ENCODE data around the gene FAP. TPM values are rescaled to one million over a fixed set of nuclear protein-coding genes. Genes with fewer than 3 reads are reported as not detected.

FAP gene
- total and polyA plus RNA-seq, 7 experiments from 2014 or later = not detected

GRCh38 chr2:162184359-162184758 lies 58.9 kb downstream of the FAP start:
- intact Hi-C loops (cut with micrococcal nuclease) = no loop called here
- no peak overlapping the region for H3K4me3 Mint-ChIP-seq
- CTCF ChIA-PET = no interaction called here

DNA sequence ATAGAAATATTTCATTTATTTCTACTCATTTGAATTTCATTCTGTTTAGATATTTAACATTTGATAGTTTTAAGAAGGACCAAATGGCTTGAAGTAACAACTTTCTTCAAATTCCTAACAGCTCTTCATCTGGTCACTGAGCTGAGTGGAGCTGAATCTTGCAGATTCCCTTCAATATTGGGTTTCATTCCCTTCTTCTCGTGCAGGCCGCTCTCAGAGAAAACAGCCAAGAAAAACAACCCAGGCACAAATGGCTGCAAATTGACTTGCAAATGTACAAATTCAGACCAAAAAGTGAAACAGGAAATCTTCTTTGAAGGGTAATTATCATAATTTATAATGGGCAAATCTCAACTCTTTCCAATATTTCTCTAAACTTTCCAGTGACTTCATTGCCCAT lies 60.9 kb downstream of the FAP start:
- ATAC-seq = no peak
- H3K36me3 ChIP-seq (ENCODE audit: control insufficient read depth in 2 of 3, insufficient read depth in 3 of 3, low read length in 3 of 3) = no peaks in the 10 kb centered on the region
- Mint-ChIP-seq H3K27ac (no peak overlapping the region), H3K36me3 (no peaks in the 10 kb centered on the region), H3K4me3 (no peak overlapping the region), H3K27me3 (peaks cover 4 to 23% (median 18%) of the 10 kb centered on the region in 5 donors), H3K9me3 (no peaks in the 10 kb centered on the region), H3K4me1 (peaks cover 0 to 7% (median 0%) of the 10 kb centered on the region in 7 donors)
- DNase-seq = no peak
- intact Hi-C loops (cut with micrococcal nuclease) = no loop called here
- H3K27ac ChIP-seq (ENCODE audit: low read depth, low read length) = no peak overlapping the region
- H3K4me1 ChIP-seq (ENCODE audit: control insufficient read depth in 2 of 2, insufficient read depth in 2 of 2, low read length in 2 of 2) = no peaks in the 10 kb centered on the region
- H3K9me3 ChIP-seq (ENCODE audit: control insufficient read depth in 2 of 3, low read length in 3 of 3) = no peaks in the 10 kb centered on the region
- ChIA-PET CTCF (no interaction called here), POLR2A (no interaction called here)
- H3K4me3 ChIP-seq (ENCODE audit: low read length) = no peak overlapping the region
- H3K27me3 ChIP-seq (ENCODE audit: control insufficient read depth in 2 of 2, insufficient read depth in 2 of 2, low read length in 2 of 2) = no peaks in the 10 kb centered on the region

More at GRCh38 chr2:162184359-162184758, 58.9 kb downstream of the FAP start:
- Histone ChIP-seq H3K4me3 (ENCODE audit: low read length) (no peak overlapping the region), H3K4me1 (ENCODE audit: control insufficient read depth in 2 of 2, insufficient read depth in 2 of 2, low read length in 2 of 2) (no peaks in the 10 kb centered on the region), H3K27me3 (ENCODE audit: control insufficient read depth in 2 of 2, insufficient read depth in 2 of 2, low read length in 2 of 2) (no peaks in the 10 kb centered on the region), H3K36me3 (ENCODE audit: control insufficient read depth in 2 of 3, insufficient read depth in 3 of 3, low read length in 3 of 3) (no peaks in the 10 kb centered on the region), H3K9me3 (ENCODE audit: control insufficient read depth in 2 of 3, low read length in 3 of 3) (no peaks in the 10 kb centered on the region), H3K27ac (ENCODE audit: low read depth, low read length) (no peak overlapping the region)
- no peak overlapping the region for H3K27ac Mint-ChIP-seq
- H3K36me3 Mint-ChIP-seq = no peaks in the 10 kb centered on the region
- ATAC-seq = no peak
- peaks cover 4 to 24% (median 10%) of the 10 kb centered on the region in 5 donors for H3K27me3 Mint-ChIP-seq
- H3K4me1 Mint-ChIP-seq = peaks cover 0 to 7% (median 0%) of the 10 kb centered on the region in 7 donors
- no peak for DNase-seq
- H3K9me3 Mint-ChIP-seq = no peaks in the 10 kb centered on the region
- POLR2A ChIA-PET = no interaction called here

- Histone ChIP-seq H3K27me3 (ENCODE audit: control insufficient read depth in 2 of 2, insufficient read depth in 2 of 2, low read length in 2 of 2) (no peaks in the 10 kb centered on the region), H3K4me3 (ENCODE audit: low read length) (no peak overlapping the region), H3K4me1 (ENCODE audit: control insufficient read depth in 2 of 2, insufficient read depth in 2 of 2, low read length in 2 of 2) (no peaks in the 10 kb centered on the region), H3K27ac (ENCODE audit: low read depth, low read length) (no peak overlapping the region), H3K9me3 (ENCODE audit: control insufficient read depth in 2 of 3, low read length in 3 of 3) (no peaks in the 10 kb centered on the region), H3K36me3 (ENCODE audit: control insufficient read depth in 2 of 3, insufficient read depth in 3 of 3, low read length in 3 of 3) (no peaks in the 10 kb centered on the region)
- Mint-ChIP-seq H3K4me3 (no peak overlapping the region), H3K4me1 (no peaks in the 10 kb centered on the region), H3K36me3 (no peaks in the 10 kb centered on the region), H3K27me3 (peaks cover 11 to 41% (median 30%) of the 10 kb centered on the region in 5 donors), H3K9me3 (no peaks in the 10 kb centered on the region), H3K27ac (no peak overlapping the region)
- CTCF ChIA-PET = no interaction called here
- ATAC-seq = no peak
- POLR2A ChIA-PET = no interaction called here
- no peak for DNase-seq
- intact Hi-C loops (cut with micrococcal nuclease) = no loop called here
Observed at GRCh38 chr2:162177301-162177700, 65.9 kb downstream of the FAP start.

- H3K36me3 Mint-ChIP-seq = no peaks in the 10 kb centered on the region
- intact Hi-C loops (cut with micrococcal nuclease) = no loop called here
- H3K4me3 ChIP-seq (ENCODE audit: low read length) = no peak overlapping the region
Observed at GRCh38 chr2:162175714-162176113, 67.5 kb downstream of the FAP start.

DNA sequence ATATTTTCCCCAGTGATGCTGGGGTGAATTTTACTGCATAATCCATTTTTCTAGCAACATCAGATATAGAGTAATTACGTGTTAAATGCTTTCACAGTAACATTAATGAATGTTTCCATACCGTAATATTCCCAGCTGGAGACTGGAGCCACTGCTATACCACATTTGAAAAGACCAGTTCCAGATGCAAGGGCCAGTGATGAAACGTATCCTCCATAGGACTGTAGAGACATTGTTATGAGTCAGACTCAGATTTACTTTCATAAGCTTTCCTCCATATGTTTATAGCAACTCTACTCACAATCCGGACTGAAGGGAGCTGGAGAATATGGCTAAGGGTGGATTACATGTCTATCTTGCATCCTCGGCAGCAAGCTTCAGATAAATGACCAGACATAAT lies 68.5 kb downstream of the FAP start:
- intact Hi-C loops (cut with micrococcal nuclease) = no loop called here
- H3K36me3 ChIP-seq (ENCODE audit: control insufficient read depth in 2 of 3, insufficient read depth in 3 of 3, low read length in 3 of 3) = no peaks in the 10 kb centered on the region
- H3K27ac Mint-ChIP-seq = no peak overlapping the region
- no peaks in the 10 kb centered on the region for H3K9me3 Mint-ChIP-seq
- no peaks in the 10 kb centered on the region for H3K27me3 ChIP-seq (ENCODE audit: control insufficient read depth in 2 of 2, insufficient read depth in 2 of 2, low read length in 2 of 2)
- no peak overlapping the region for H3K27ac ChIP-seq (ENCODE audit: low read depth, low read length)
- DNase-seq (no peak), ATAC-seq (no peak)
- H3K4me1 Mint-ChIP-seq = peaks cover 0 to 7% (median 0%) of the 10 kb centered on the region in 7 donors
- H3K9me3 ChIP-seq (ENCODE audit: control insufficient read depth in 2 of 3, low read length in 3 of 3) = no peaks in the 10 kb centered on the region
- H3K4me1 ChIP-seq (ENCODE audit: control insufficient read depth in 2 of 2, insufficient read depth in 2 of 2, low read length in 2 of 2) = no peaks in the 10 kb centered on the region
- ChIA-PET CTCF (no interaction called here), POLR2A (no interaction called here)
- peaks cover 7 to 50% (median 21%) of the 10 kb centered on the region in 5 donors for H3K27me3 Mint-ChIP-seq
- H3K4me3 Mint-ChIP-seq = no peak overlapping the region
- H3K36me3 Mint-ChIP-seq = no peaks in the 10 kb centered on the region
- H3K4me3 ChIP-seq (ENCODE audit: low read length) = no peak overlapping the region

More at GRCh38 chr2:162175714-162176113, 67.5 kb downstream of the FAP start:
- POLR2A ChIA-PET = no interaction called here
- Mint-ChIP-seq H3K4me3 (no peak overlapping the region), H3K27me3 (peaks cover 7 to 43% (median 29%) of the 10 kb centered on the region in 5 donors), H3K9me3 (no peaks in the 10 kb centered on the region), H3K27ac (no peak overlapping the region), H3K4me1 (peaks cover 0 to 4% (median 0%) of the 10 kb centered on the region in 7 donors)
- CTCF ChIA-PET = no interaction called here
- ATAC-seq (no peak), DNase-seq (no peak)
- no peaks in the 10 kb centered on the region for H3K9me3 ChIP-seq (ENCODE audit: control insufficient read depth in 2 of 3, low read length in 3 of 3)
- H3K36me3 ChIP-seq (ENCODE audit: control insufficient read depth in 2 of 3, insufficient read depth in 3 of 3, low read length in 3 of 3) = no peaks in the 10 kb centered on the region
- no peaks in the 10 kb centered on the region for H3K27me3 ChIP-seq (ENCODE audit: control insufficient read depth in 2 of 2, insufficient read depth in 2 of 2, low read length in 2 of 2)
- H3K4me1 ChIP-seq (ENCODE audit: control insufficient read depth in 2 of 2, insufficient read depth in 2 of 2, low read length in 2 of 2) = no peaks in the 10 kb centered on the region
- no peak overlapping the region for H3K27ac ChIP-seq (ENCODE audit: low read depth, low read length)

DNA sequence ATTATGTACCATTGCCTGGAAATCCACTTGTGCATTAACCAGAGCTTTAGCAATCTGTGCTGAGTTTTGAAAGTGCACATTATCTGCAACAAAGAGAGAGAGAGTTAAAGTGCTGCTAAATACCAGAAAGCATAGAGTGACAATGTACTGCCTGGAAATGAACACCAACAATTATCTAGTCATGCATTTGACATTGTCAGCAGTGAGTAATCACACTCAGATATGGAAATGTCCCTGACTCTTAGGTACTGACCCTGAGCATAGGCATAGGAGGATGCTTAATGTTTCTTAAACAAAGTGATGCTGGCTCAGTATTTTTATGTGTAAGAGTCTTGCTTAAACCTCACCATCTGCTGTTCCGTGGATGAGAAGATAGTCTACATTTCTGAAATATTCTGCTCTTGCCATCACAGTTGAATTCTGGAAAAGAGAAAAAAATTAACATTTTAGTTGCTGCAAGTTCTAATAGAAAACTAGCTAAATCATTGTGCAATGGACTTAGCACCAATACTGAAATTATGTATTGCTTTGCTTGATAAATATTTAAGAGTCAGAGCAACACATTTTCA lies 70.4 kb downstream of the FAP start:
- Histone ChIP-seq H3K4me1 (ENCODE audit: control insufficient read depth in 2 of 2, insufficient read depth in 2 of 2, low read length in 2 of 2) (no peaks in the 10 kb centered on the region), H3K36me3 (ENCODE audit: control insufficient read depth in 2 of 3, insufficient read depth in 3 of 3, low read length in 3 of 3) (no peaks in the 10 kb centered on the region), H3K9me3 (ENCODE audit: control insufficient read depth in 2 of 3, low read length in 3 of 3) (no peaks in the 10 kb centered on the region), H3K27me3 (ENCODE audit: control insufficient read depth in 2 of 2, insufficient read depth in 2 of 2, low read length in 2 of 2) (no peaks in the 10 kb centered on the region), H3K4me3 (ENCODE audit: low read length) (no peak overlapping the region), H3K27ac (ENCODE audit: low read depth, low read length) (no peak overlapping the region)
- DNase-seq (no peak), ATAC-seq (no peak)
- H3K27me3 Mint-ChIP-seq = peaks cover 14 to 62% (median 23%) of the 10 kb centered on the region in 5 donors
- no peaks in the 10 kb centered on the region for H3K9me3 Mint-ChIP-seq
- H3K36me3 Mint-ChIP-seq = no peaks in the 10 kb centered on the region
- no peak overlapping the region for H3K4me3 Mint-ChIP-seq
- peaks cover 0 to 7% (median 0%) of the 10 kb centered on the region in 7 donors for H3K4me1 Mint-ChIP-seq
- H3K27ac Mint-ChIP-seq = no peak overlapping the region
- intact Hi-C loops (cut with micrococcal nuclease) = no loop called here
- ChIA-PET CTCF (no interaction called here), POLR2A (no interaction called here)

DNA sequence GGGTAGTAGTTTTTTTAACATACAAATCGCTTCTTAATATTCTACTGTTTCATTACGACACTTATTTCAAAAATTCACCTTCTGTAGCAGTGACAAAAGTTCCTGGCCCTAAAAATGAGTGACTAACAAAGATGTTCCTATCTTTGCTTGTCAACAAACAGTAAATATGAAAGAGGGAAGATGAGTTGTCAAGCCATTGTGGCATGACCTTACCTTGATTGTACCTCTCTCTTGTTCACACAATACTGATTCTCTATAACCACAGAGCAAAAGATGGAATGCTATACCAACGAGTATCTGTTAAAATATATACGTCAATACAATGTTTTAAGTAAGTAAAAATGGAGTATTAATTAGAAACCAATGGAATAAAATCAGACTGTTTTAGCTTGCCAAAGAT lies 76.5 kb downstream of the FAP start:
- no peak for DNase-seq
- Mint-ChIP-seq H3K4me3 (no peak overlapping the region), H3K4me1 (peaks cover 0 to 8% (median 0%) of the 10 kb centered on the region in 7 donors), H3K27me3 (peaks cover 11 to 61% (median 16%) of the 10 kb centered on the region in 5 donors), H3K36me3 (no peaks in the 10 kb centered on the region), H3K27ac (no peak overlapping the region), H3K9me3 (no peaks in the 10 kb centered on the region)
- ChIA-PET CTCF (no interaction called here), POLR2A (no interaction called here)
- Histone ChIP-seq H3K27me3 (ENCODE audit: control insufficient read depth in 2 of 2, insufficient read depth in 2 of 2, low read length in 2 of 2) (no peaks in the 10 kb centered on the region), H3K27ac (ENCODE audit: low read depth, low read length) (no peak overlapping the region), H3K9me3 (ENCODE audit: control insufficient read depth in 2 of 3, low read length in 3 of 3) (no peaks in the 10 kb centered on the region), H3K4me3 (ENCODE audit: low read length) (no peak overlapping the region), H3K4me1 (ENCODE audit: control insufficient read depth in 2 of 2, insufficient read depth in 2 of 2, low read length in 2 of 2) (no peaks in the 10 kb centered on the region), H3K36me3 (ENCODE audit: control insufficient read depth in 2 of 3, insufficient read depth in 3 of 3, low read length in 3 of 3) (no peaks in the 10 kb centered on the region)
- no peak for ATAC-seq
- intact Hi-C loops (cut with micrococcal nuclease) = no loop called here

Data from naive thymus-derived CD4-positive, alpha-beta T cell (primary cell).